K562 (cell line): ENCODE results near the gene CACNA2D4. TPM values are rescaled to one million over a fixed set of nuclear protein-coding genes. Genes with fewer than 3 reads are reported as not detected.
A peak's percentile ranks its signal among the peaks of the same experiment; 100 is the strongest.

Experiments used
- BRD4 ChIP-seq: fragments of 200-600 bp; sonication (generic); IDR thresholded peaks from 2 replicates; pipeline ENCODE4 v1.6.1; 2017; ENCODE audit warnings: inconsistent platforms
- E2F3 ChIP-seq: fragments of 250-450 bp; sonication (Bioruptor Pico); IDR thresholded peaks from 2 replicates; pipeline ENCODE4 v1.4.0; 2020; ENCODE audit warnings: mild to moderate bottlenecking
- EHMT2 ChIP-seq: fragments of 450-650 bp; IDR thresholded peaks from 2 replicates; pipeline ENCODE4 v1.6.1; 2018; ENCODE audit warnings: antibody characterized with exemption
- ETV5 ChIP-seq: sonication (generic); formaldehyde crosslinking; IDR thresholded peaks from 2 replicates; pipeline ENCODE4 v1.4.0; 2020; ENCODE audit warnings: low read depth, mild to moderate bottlenecking, missing genetic modification reagents
- FOXM1 ChIP-seq, 2 experiments: fragments of 450-650 bp in 1 of 2; sonication (generic) in 1 of 2; formaldehyde crosslinking in 1 of 2; IDR thresholded peaks; 2 replicates each; pipeline versions ENCODE4 v1.6.1 to v1.9.0; 2017 to 2022; ENCODE audit warnings: low read depth in 2 of 2, mild to moderate bottlenecking in 2 of 2, missing genetic modification reagents in 1 of 2, moderate library complexity in 1 of 2
- HES1 ChIP-seq: fragments of 450-650 bp; IDR thresholded peaks from 2 replicates; pipeline ENCODE4 v1.6.1; 2016; ENCODE audit warnings: low read depth, mild to moderate bottlenecking, moderate library complexity
- L3MBTL2 ChIP-seq: fragments of 450-650 bp; IDR thresholded peaks from 2 replicates; pipeline ENCODE4 v1.6.1; 2016; ENCODE audit warnings: mild to moderate bottlenecking, moderate library complexity
- MCM7 ChIP-seq, 2 experiments: fragments of 450-650 bp; IDR thresholded peaks; 2 replicates each; pipeline ENCODE4 v1.6.1; 2016 to 2018
- MTA1 ChIP-seq: fragments of 450-650 bp; IDR thresholded peaks from 2 replicates; pipeline ENCODE4 v1.6.1; 2017; ENCODE audit warnings: borderline replicate concordance
- NR0B1 ChIP-seq: fragments of 450-650 bp; IDR thresholded peaks from one replicate; pipeline ENCODE4 v1.6.1; 2018; ENCODE audit warnings: mild to moderate bottlenecking, moderate library complexity; ENCODE audit not compliant: partially characterized antibody
- NRF1 ChIP-seq, 2 experiments: fragments of 450-650 bp; IDR thresholded peaks in 1 of 2; conservative IDR thresholded peaks in 1 of 2; 2 replicates each; pipeline ENCODE4 v1.6.1; 2014; ENCODE audit warnings: mild to moderate bottlenecking in 2 of 2
- PTTG1 ChIP-seq: fragments of 450-650 bp; IDR thresholded peaks from 2 replicates; pipeline ENCODE4 v1.6.1; 2016; ENCODE audit warnings: low read depth, mild to moderate bottlenecking, missing genetic modification characterization, missing compliant biosample characterization
- SMARCA5 ChIP-seq: fragments of 450-650 bp; IDR thresholded peaks from 2 replicates; pipeline ENCODE4 v1.6.1; 2016
- SRSF3 ChIP-seq: fragments of 200-400 bp; formaldehyde crosslinking; IDR thresholded peaks from 2 replicates; pipeline ENCODE4 v1.6.1; 2016; ENCODE audit warnings: mild to moderate bottlenecking, low read length, moderate library complexity; ENCODE audit not compliant: insufficient read depth
- TFAM ChIP-seq: fragments of 250-450 bp; sonication (Bioruptor Pico); conservative IDR thresholded peaks from 2 replicates; pipeline ENCODE4 v1.5.0; 2021; ENCODE audit warnings: mild to moderate bottlenecking, moderate library complexity
- TSC22D4 ChIP-seq: fragments of 450-650 bp; IDR thresholded peaks from 2 replicates; pipeline ENCODE4 v1.6.1; 2016; ENCODE audit warnings: missing genetic modification characterization, missing biosample characterization, control low read depth
- ZBTB26 ChIP-seq: fragments of 450-650 bp; formaldehyde crosslinking; IDR thresholded peaks from 2 replicates; pipeline ENCODE4 v1.4.0; 2022; ENCODE audit warnings: missing genetic modification characterization
- ZNF280B ChIP-seq: fragments of 250-450 bp; sonication (Bioruptor Pico); IDR thresholded peaks from 2 replicates; pipeline ENCODE4 v1.5.1; 2021; ENCODE audit warnings: mild to moderate bottlenecking
- ZNF589 ChIP-seq: fragments of 200-800 bp; sonication (Bioruptor generic); IDR thresholded peaks from 2 replicates; pipeline ENCODE4 v1.6.1; 2016; ENCODE audit warnings: low read depth, missing genetic modification characterization, missing compliant biosample characterization
- ZNF830 ChIP-seq: fragments of 250-450 bp; sonication (Bioruptor Pico); IDR thresholded peaks from 2 replicates; pipeline ENCODE4 v1.5.0; 2021; ENCODE audit warnings: mild to moderate bottlenecking
- polyA plus RNA-seq, 8 experiments: library from polyadenylated mRNA; depleted of rRNA in 4 of 8; stranded (reverse) in 5 of 8; unstranded in 3 of 8; fragments of >200 nt; fragmentation: Nextera tagmentation in 2 of 8; fragmentation: Illumina TruSeq in 1 of 8; extraction: Ambion mirVana in 2 of 8; extraction: Trizol in 1 of 8; gene quantifications; 2 replicates each; pipeline versions ENCODE4 v1.2.1 to v1.2.3, GENCODE V29; 2011 to 2014; ENCODE audit warnings: inconsistent platforms in 1 of 8, missing spikeins in 1 of 8
- total RNA-seq, 7 experiments: library from RNA; depleted of rRNA in 6 of 7; stranded (reverse); fragments of >200 nt in 6 of 7; fragmentation: Illumina TruSeq in 2 of 7; extraction: Trizol in 2 of 7; gene quantifications; 2 replicates each; pipeline versions ENCODE4 v1.2.1 to v1.2.3, GENCODE V29; 2011 to 2021; ENCODE audit warnings: low replicate concordance in 1 of 7
- TF ChIP-seq, protein P1 (sequence below), 2 experiments: IDR thresholded peaks; 2 replicates each; pipeline ENCODE4 v1.6.1; 2012; ENCODE audit warnings: improper control_type of control experiment in 2 of 2, low read depth in 2 of 2, low read length in 2 of 2, borderline replicate concordance in 1 of 2

CACNA2D4 gene
- total and polyA plus RNA-seq, 9 of the 15 experiments (the other 6 are each of a cell fraction or from before 2014, with no cell fraction given), result 0.04 to 0.69 (median 0.40) TPM; not detected in 3

DNA sequence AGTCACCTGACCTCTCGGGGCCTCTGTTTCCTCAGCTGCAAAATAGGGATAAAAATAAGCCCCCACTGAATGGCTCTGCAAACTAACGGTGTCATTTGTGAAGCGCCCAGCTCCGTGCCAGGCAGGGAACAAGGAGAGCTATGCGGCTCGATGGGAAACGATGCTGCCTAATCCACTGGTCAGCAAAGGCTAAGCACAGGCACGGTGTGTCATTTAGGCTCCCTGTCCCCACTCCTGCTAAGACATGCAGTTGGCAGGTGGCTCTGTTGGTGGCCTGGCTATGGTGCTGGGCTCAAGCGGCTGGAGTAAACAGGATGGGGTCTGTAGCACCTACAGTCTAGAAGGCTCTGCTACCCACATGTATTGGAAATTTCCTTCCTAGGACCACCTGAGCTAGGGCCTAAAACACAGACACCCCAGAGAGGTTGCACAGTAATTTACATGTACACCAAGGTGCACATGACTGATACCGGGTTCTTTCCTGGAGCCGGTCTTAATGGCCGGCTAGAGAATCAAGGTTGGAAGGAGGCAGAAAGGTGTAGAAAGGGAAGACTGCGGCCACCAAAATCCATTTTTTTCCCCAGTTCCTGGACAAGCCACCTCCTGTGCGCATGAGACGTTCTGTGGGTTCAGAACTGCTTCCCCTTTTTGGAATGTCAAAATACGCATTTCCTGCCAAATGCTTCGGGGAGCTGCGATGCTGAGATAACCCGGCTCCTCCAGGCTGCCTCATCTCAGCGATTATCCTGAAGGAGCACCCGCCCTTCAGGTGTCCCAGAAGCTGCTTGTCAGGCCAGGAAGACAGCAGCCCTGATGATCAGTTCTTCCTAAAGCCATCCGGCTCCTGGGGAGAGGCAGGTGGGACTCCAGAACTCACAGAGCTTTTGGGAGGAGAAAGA lies 1.0 kb downstream of the CACNA2D4 start (continued):
- no peak for TF ChIP-seq SMARCA5
- no peak for TF ChIP-seq E2F3 (CRISPR knock-in tag)
- no peak for TF ChIP-seq BRD4
- no peak for TF ChIP-seq SRSF3
- TF ChIP-seq ZNF280B, result no peak
- TF ChIP-seq HES1, result no peak
- TF ChIP-seq PTTG1 (tag), result no peak
- TF ChIP-seq L3MBTL2, result 0 out of 2 replicates have a peak, but pooled peaks have one; percentile 24
- no peak for TF ChIP-seq MCM7 (IDR thresholded peaks at IDR 0.05)
- no peak for TF ChIP-seq NR0B1
- TF ChIP-seq ZNF830 (CRISPR knock-in tag), result no peak
- TF ChIP-seq NRF1 (conservative IDR thresholded peaks at IDR 0.05 in 1 of 2, IDR thresholded peaks at IDR 0.05 in 1 of 2), result peak; percentile 66 to 68
- TF ChIP-seq ZNF589 (CRISPR knock-in tag), result no peak
- TF ChIP-seq TSC22D4, result no peak
- TF ChIP-seq FOXM1 (IDR thresholded peaks at IDR 0.05; ENCODE audit: low read depth), result no peak
- TF ChIP-seq FOXM1 (CRISPR knock-in tag; IDR thresholded peaks at IDR 0.05; ENCODE audit: low read depth), result no peak
- TF ChIP-seq EHMT2, result no peak
- TF ChIP-seq ETV5 (CRISPR knock-in tag), result no peak
- no peak for TF ChIP-seq TFAM
- TF ChIP-seq ZBTB26, result no peak
- TF ChIP-seq, protein P1, sequence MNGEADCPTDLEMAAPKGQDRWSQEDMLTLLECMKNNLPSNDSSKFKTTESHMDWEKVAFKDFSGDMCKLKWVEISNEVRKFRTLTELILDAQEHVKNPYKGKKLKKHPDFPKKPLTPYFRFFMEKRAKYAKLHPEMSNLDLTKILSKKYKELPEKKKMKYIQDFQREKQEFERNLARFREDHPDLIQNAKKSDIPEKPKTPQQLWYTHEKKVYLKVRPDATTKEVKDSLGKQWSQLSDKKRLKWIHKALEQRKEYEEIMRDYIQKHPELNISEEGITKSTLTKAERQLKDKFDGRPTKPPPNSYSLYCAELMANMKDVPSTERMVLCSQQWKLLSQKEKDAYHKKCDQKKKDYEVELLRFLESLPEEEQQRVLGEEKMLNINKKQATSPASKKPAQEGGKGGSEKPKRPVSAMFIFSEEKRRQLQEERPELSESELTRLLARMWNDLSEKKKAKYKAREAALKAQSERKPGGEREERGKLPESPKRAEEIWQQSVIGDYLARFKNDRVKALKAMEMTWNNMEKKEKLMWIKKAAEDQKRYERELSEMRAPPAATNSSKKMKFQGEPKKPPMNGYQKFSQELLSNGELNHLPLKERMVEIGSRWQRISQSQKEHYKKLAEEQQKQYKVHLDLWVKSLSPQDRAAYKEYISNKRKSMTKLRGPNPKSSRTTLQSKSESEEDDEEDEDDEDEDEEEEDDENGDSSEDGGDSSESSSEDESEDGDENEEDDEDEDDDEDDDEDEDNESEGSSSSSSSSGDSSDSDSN (IDR thresholded peaks at IDR 0.05; ENCODE audit: borderline replicate concordance in 1 of 2, low read depth in 2 of 2, low read length in 2 of 2), result no peak
- TF ChIP-seq MTA1, result no peak
